ENCODE results near the gene SIGMAR1.

The SIGMAR1 gene

DNA sequence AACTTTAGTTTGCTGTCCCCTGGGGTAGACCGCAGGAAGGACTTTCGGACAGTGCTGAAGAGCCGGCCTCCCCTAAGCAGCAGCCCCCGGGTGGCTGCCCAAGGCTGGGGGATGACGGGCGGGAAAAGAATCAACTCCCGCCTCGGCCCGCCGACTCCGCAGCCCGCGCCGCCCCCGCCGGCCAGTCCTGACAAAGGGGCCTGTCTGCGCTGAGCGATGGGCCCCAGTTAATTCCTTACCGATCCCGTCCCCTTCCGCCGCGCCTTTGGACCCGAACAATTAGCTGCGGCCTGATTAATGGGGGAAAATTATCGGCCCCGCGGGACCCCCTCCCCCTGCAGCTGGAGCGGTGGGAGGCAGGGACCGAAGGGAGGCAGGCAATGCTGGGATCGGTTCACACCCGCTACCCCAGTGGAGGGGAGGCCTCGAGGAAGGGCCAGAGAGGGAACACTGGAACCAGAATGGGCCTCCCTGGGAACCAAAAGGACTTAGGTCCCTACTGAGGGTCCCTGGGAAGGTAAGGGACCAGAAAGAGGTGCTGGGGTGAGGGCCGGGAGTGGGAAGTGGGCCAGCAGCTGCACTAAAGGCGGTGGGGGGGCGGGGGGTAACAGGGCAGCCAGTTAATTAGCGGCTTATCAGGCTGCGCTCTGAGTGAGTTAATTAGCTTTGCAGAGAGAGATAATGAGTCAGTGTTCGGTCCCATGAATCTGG is 13.0 kb downstream of the SIGMAR1 start:
- no peak overlapping the region for H3K4me3 ChIP-seq (ENCODE audit: low read depth, low read length)
- DNase-seq (ENCODE audit: low read depth): no peak
- TF ChIP-seq, protein P1, sequence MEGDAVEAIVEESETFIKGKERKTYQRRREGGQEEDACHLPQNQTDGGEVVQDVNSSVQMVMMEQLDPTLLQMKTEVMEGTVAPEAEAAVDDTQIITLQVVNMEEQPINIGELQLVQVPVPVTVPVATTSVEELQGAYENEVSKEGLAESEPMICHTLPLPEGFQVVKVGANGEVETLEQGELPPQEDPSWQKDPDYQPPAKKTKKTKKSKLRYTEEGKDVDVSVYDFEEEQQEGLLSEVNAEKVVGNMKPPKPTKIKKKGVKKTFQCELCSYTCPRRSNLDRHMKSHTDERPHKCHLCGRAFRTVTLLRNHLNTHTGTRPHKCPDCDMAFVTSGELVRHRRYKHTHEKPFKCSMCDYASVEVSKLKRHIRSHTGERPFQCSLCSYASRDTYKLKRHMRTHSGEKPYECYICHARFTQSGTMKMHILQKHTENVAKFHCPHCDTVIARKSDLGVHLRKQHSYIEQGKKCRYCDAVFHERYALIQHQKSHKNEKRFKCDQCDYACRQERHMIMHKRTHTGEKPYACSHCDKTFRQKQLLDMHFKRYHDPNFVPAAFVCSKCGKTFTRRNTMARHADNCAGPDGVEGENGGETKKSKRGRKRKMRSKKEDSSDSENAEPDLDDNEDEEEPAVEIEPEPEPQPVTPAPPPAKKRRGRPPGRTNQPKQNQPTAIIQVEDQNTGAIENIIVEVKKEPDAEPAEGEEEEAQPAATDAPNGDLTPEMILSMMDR (conservative IDR thresholded peaks at IDR 0.05; ENCODE audit: low read depth, low read length): no peak

DNA sequence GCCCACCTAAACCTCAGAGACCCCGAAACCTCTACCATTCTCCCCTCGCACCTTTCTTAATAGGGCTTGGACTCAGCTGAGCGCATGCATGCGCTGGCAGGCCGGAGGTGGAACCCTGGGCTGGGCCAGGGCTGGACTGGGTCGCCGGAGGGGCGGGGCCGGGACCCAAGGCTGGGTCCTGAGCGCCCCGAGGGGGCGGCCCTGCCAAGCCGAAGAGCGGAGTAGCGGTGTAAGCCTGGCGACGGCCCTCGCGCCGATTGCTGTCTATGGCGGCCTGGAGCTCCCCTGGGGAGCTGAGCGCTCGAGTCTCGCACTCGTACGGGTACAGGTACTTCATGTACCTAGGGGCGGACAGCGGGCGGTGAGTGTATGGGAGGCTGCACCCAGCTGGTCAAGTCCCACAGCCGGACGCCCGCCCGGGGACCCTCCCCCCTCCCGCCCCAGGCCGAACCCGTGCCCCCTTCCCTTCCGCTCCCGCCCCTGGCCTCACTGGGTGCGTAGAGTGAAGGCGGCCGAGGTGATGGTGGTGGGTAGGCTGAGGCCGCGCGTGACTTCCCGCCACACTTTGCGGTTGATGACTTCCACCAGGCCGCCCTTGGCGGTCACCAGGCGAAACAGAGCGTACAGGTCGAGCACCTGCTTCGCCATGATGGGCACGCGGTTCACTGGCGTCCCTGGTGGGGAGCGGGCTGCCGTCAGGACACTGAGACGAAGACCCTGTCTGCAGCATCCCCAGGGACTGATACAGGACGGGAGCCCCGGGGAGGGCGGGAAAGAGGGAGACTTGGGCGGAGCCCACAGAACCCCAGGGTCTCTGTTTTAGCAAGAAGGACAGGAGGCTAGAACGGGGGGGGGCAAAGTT is 14.0 kb downstream of the SIGMAR1 start:
- DNase-seq (ENCODE audit: low read depth): no peak
- H3K4me3 ChIP-seq (ENCODE audit: low read depth, low read length): no peak overlapping the region
- TF ChIP-seq, protein P1 (conservative IDR thresholded peaks at IDR 0.05; ENCODE audit: low read depth, low read length): no peak

DNA sequence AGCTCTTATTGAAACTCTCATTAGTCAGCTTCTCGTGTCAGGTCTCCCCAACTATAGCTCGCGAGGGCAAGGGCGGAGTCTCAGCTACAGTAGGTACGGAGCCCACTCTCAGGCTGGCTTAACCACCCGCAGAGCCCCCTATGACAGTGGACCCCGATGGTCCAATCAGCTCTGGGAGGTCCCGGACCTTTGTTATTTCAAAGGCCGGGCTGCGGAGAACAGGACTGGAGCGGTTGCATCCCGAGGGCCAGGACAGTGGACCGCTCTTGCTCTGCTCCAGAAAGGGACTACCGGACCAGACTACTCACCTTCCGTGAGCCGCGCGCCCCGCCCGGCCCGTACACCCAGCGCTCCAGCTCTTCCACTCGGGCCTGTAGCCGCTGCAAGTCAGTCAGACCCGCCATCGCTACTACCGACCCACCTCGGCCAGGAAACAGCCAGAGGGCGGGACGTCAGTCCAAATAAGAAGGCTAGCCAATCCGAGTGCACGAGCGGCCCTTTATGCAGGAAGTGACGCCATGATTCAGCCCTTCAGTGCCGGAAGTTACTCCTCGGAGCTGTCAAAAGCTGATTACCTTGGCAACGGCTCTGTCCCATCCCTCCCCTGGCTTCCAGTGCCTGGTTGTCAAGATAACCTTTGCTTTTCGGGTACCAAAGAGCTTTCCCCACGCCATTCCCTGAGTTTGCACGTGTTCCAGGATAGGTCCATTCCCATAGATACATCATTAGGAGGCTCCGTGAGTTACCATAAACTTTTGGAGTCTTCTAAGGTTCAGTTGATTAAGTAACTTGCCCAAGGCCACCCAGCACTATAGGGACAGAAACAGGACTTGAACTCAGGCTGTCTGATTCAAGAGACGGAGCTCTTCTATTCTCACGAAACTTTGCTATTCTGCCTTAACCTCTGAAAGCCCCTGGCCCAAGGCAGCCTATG is 17.3 kb downstream of the SIGMAR1 start, which contains the start of gene DCTN3:
TSS of gene DCTN3 (minus strand) at position 435 of the 934 bp plus-strand sequence. CDS start at position 404, 31 bp downstream.
- peak; percentile 97 for DNase-seq (ENCODE audit: low read depth)
- TF ChIP-seq, protein P1 (conservative IDR thresholded peaks at IDR 0.05; ENCODE audit: low read depth, low read length): no peak
- H3K4me3 ChIP-seq (ENCODE audit: low read depth, low read length): peak within 1 kb of the TSS; percentile 79

DNA sequence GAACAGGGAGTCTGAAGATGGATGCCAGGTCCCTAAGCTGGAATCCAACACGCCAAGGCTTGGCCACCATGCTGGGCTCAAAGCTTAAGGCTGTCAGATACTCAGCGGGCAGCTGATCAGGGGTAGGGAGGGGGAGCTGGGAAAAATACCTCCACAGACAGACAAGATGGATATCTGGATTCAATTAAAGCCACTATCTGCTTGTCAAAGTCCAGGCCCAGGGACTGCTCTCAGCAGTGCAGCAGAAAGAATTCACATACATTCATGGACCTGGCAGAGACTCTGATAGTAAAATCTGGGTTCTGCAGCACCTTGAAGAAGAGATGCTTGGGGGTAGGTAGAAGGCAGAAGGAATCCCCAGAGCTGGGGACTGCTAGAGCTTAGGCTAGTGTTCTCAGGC is 22.5 kb downstream of the SIGMAR1 start:
- no peak overlapping the region for H3K4me3 ChIP-seq (ENCODE audit: low read depth, low read length)
- TF ChIP-seq, protein P1 (conservative IDR thresholded peaks at IDR 0.05; ENCODE audit: low read depth, low read length): no peak
- DNase-seq (ENCODE audit: low read depth): no peak

DNA sequence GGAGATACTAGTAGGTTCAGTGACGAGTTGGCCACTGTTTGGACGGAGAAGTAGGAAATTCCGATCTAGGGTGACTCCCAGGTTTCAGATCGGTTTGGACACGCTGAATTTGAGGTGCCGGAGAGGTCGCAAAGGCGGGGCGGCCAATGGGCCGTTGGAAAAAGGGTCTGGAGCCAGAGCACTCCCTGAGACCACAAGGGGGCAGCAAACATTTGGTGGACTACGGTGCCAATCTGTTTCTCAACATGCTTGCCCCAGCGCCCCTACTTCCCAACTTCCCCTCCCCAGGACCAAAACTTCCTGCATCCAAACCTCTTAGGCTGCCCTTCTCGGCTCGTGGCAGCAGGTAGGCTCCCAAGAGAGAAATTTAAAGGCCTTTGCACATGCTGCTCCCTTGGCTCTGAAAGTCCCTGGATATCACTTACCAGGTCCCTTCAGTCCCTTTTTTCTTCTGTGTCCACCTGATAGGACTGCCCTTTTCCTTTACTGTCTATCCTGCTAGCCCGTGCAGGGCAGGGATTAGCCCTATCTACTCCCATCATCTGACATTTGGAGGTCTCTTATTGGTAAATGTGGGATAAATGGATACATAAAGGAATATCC is 24.7 kb downstream of the SIGMAR1 start:
- TF ChIP-seq, protein P1 (conservative IDR thresholded peaks at IDR 0.05; ENCODE audit: low read depth, low read length): peak; percentile 90
- H3K4me3 ChIP-seq (ENCODE audit: low read depth, low read length): peak overlapping the region; percentile 80
- peak; percentile 78 for DNase-seq (ENCODE audit: low read depth)
